Gastrocnemius medialis (tissue), 4 donors: Measurements from ENCODE around the gene PTPRCAP.

Source experiments
- POLR2A ChIP-seq, 2 donors: fragments of 450-650 bp; IDR thresholded peaks; one replicate each; pipeline ENCODE4 v1.6.1; 2017; ENCODE audit warnings: antibody characterized with exemption in 2 of 2, mild to moderate bottlenecking in 2 of 2, moderate library complexity in 2 of 2
- TF ChIP-seq, protein P1 (sequence below), 5 experiments: fragments of 450-650 bp in 3 of 5; fragments of 200-600 bp in 2 of 5; sonication (generic) in 2 of 5; IDR thresholded peaks in 4 of 5; conservative IDR thresholded peaks in 1 of 5; 1 replicate in 4 of 5; 2 replicates in 1 of 5; pipeline ENCODE4 v1.5.1; 2016 to 2019; ENCODE audit warnings: antibody characterized with exemption in 5 of 5, mild to moderate bottlenecking in 3 of 5, moderate library complexity in 3 of 5

DNA sequence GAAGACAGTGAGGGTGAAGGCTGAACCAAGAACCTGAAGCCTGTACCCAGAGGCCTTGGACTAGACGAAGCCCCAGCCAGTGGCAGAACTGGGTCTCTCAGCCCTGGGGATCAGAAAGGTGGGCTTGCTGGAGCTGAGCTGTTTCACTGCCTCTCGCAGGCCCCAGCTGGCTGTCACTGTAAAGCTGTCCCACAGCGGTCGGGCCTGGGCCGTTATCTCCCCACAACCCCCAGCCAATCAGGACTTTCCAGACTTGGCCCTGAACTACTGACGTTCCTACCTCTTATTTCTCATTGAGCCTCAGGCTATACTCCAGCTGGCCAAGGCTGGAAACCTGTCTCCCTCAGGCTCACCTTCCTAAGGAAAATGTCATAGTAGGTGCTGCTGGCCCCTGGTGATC is 39.9 kb downstream of the PTPRCAP start:
- TF ChIP-seq, protein P1, sequence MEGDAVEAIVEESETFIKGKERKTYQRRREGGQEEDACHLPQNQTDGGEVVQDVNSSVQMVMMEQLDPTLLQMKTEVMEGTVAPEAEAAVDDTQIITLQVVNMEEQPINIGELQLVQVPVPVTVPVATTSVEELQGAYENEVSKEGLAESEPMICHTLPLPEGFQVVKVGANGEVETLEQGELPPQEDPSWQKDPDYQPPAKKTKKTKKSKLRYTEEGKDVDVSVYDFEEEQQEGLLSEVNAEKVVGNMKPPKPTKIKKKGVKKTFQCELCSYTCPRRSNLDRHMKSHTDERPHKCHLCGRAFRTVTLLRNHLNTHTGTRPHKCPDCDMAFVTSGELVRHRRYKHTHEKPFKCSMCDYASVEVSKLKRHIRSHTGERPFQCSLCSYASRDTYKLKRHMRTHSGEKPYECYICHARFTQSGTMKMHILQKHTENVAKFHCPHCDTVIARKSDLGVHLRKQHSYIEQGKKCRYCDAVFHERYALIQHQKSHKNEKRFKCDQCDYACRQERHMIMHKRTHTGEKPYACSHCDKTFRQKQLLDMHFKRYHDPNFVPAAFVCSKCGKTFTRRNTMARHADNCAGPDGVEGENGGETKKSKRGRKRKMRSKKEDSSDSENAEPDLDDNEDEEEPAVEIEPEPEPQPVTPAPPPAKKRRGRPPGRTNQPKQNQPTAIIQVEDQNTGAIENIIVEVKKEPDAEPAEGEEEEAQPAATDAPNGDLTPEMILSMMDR (IDR thresholded peaks at IDR 0.05 in 4 of 5, conservative IDR thresholded peaks at IDR 0.05 in 1 of 5): no peak
- no peak for TF ChIP-seq POLR2A (IDR thresholded peaks at IDR 0.05)
